Small intestine (tissue), 7 donors: ENCODE data around the gene FSTL1. TPM values are rescaled to one million over a fixed set of nuclear protein-coding genes. Genes with fewer than 3 reads are reported as not detected.
A peak's percentile ranks its signal among the peaks of the same experiment; 100 is the strongest.

Source experiments
- DNase-seq, 2 donors: peaks; one replicate each; pipeline versions ENCODE4 v3.0.0 to v3.0.0-alpha.2; 2013
- FAIRE-seq: peaks from 2 replicates; lab custom pipeline; 2012; peaks lifted over from hg19 to GRCh38; lab: Jason Lieb, UNC
- H3K27ac ChIP-seq, 3 donors: one replicate each; pipeline ENCODE4 v1.5.1; 2013; ENCODE audit warnings: low read length in 2 of 3, mild to moderate bottlenecking in 2 of 3, control low read depth in 1 of 3, inconsistent platforms in 1 of 3, low read depth in 1 of 3, moderate library complexity in 1 of 3
- H3K27me3 ChIP-seq, 3 donors: one replicate each; pipeline ENCODE4 v1.6.1; 2013; ENCODE audit warnings: low read length in 3 of 3, inconsistent platforms in 1 of 3; ENCODE audit not compliant: control insufficient read depth in 3 of 3, insufficient read depth in 3 of 3
- H3K36me3 ChIP-seq, 3 donors: one replicate each; pipeline ENCODE4 v1.6.1; 2013; ENCODE audit warnings: low read length in 3 of 3, inconsistent platforms in 1 of 3, low read depth in 1 of 3, mild to moderate bottlenecking in 1 of 3, moderate library complexity in 1 of 3; ENCODE audit not compliant: control insufficient read depth in 3 of 3, insufficient read depth in 2 of 3
- H3K4me1 ChIP-seq, 3 donors: one replicate each; pipeline ENCODE4 v1.6.1; 2013; ENCODE audit warnings: low read length in 2 of 3, inconsistent platforms in 1 of 3, low read depth in 1 of 3, mild to moderate bottlenecking in 1 of 3, moderate library complexity in 1 of 3; ENCODE audit not compliant: control insufficient read depth in 3 of 3, insufficient read depth in 2 of 3
- H3K4me3 ChIP-seq, 3 donors: one replicate each; pipeline ENCODE4 v1.5.1; 2013; ENCODE audit warnings: low read length in 3 of 3, control low read depth in 1 of 3, inconsistent platforms in 1 of 3, low read depth in 1 of 3, mild to moderate bottlenecking in 1 of 3, moderate library complexity in 1 of 3
- H3K9me3 ChIP-seq, 2 donors: one replicate each; pipeline ENCODE4 v1.6.1; 2013; ENCODE audit warnings: low read depth in 1 of 2, low read length in 1 of 2; ENCODE audit not compliant: control insufficient read depth in 2 of 2, insufficient read depth in 1 of 2
- WGBS, 3 donors: extraction: QIAGEN DNeasy Blood & Tissue Kit; methylation state at CpG; one replicate each; pipeline ENCODE4 v1.1.7; 2013; 5-methylcytosine and 5-hydroxymethylcytosine counted together
- polyA plus RNA-seq, 4 donors: library from polyadenylated mRNA; stranded (reverse) in 3 of 4; unstranded in 1 of 4; fragments of 200-250 nt in 3 of 4; fragments of 120-200 nt in 1 of 4; gene quantifications; one replicate each; pipeline versions ENCODE4 v1.2.1 to v1.2.3, GENCODE V29; 2013
- donor health status: healthy with polysubstance abuse.
- donor health status: control.
- donor health status: control.
- donor health status: Bipolar disorder and iron deficiency.
- donor health status: healthy.

Gene FSTL1
- polyA plus RNA-seq, 4 donors: 1.3 to 95.5 (median 46.4) TPM

DNA sequence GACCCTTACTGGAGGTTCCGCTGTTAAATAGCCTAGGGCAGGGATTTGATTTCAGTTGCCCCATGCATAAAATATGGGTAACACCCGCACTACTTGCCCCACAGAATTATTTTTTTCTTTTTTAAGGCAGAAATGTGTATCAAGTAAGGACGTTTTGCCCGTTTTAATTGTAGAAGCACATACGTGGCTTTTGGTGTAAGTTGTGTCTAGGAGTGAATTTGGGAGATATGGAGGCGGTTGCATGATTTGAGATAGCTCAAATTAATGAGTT lies 101.0 kb downstream of the FSTL1 start:
- Histone ChIP-seq H3K9me3 (no peaks in the 10 kb centered on the region), H3K4me3 (peak overlapping the region; percentile 67 to 88 (median 85)), H3K27me3 (no peaks in the 10 kb centered on the region), H3K4me1 (peaks cover 0 to 3% (median 0%) of the 10 kb centered on the region in 3 donors), H3K36me3 (no peaks in the 10 kb centered on the region), H3K27ac (peak overlapping the region in 2 of 3 donors; percentile 90 to 93)
- no peak for DNase-seq
- no peak for FAIRE-seq
- WGBS, 3 donors: 4 to 10% (median 9%) methylated on average over 6 of the region's 6 CpGs

DNA sequence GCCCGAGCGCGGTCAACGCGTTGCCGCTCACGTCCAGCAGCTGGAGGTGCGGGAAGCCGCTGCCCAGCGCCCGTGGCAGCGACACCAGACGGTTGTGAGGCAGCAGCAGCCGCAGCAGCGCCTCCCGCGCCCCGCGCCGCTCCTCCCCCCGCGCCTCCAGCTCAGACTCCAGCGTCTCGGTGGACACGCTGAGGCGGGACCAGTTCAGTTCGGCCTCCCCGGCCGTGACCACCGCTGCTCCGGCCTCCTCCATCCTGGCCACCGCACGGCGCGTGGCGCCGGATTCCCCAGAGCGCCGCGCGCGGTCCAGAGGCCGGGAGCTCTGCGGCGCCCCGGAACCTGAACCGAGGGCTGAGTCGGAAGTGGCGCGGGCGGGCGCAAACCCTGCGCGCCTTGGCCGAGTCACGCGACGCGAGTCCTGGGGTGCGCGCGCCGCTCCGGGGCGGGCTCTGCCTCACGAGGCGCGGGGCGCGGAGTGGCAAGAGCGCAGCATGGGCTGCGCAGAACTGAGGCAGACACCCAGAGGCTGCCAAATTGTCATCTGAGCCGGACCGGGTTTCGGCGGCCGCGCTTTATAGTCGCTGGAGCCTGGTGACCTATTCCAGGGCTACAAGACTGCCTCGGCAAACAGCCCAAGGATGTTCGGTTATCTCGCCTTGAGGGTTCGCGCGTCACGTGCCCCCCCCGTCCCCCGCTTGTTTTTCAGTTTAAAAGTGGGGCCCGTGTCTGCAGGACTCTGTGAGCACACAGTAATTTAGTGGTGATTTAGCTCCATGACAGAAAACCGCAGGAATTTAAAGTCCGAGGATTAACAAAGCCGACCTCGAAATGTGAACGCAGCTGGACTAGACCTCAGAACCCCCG lies 101.6 kb downstream of the FSTL1 start, which contains the start of gene LRRC58:
Gene LRRC58, minus strand, starts transcription at position 364 of the 864 bp plus-strand sequence. Its CDS starts 111 bp downstream, at position 253.
- H3K27me3 ChIP-seq: no peaks in the 10 kb centered on the region
- no peak for FAIRE-seq
- H3K4me1 ChIP-seq: peaks cover 0 to 3% (median 0%) of the 10 kb centered on the region in 3 donors
- H3K9me3 ChIP-seq: no peaks in the 10 kb centered on the region
- no peaks in the 10 kb centered on the region for H3K36me3 ChIP-seq
- H3K4me3 ChIP-seq: peak within 1 kb of the TSS; percentile 67 to 88 (median 85)
- DNase-seq: peak; percentile 91 to 98
- WGBS, 3 donors: 0 to 1% (median 0%) methylated on average over 77 to 95 of the region's 95 CpGs
- peak within 1 kb of the TSS; percentile 71 to 93 (median 90) for H3K27ac ChIP-seq

DNA sequence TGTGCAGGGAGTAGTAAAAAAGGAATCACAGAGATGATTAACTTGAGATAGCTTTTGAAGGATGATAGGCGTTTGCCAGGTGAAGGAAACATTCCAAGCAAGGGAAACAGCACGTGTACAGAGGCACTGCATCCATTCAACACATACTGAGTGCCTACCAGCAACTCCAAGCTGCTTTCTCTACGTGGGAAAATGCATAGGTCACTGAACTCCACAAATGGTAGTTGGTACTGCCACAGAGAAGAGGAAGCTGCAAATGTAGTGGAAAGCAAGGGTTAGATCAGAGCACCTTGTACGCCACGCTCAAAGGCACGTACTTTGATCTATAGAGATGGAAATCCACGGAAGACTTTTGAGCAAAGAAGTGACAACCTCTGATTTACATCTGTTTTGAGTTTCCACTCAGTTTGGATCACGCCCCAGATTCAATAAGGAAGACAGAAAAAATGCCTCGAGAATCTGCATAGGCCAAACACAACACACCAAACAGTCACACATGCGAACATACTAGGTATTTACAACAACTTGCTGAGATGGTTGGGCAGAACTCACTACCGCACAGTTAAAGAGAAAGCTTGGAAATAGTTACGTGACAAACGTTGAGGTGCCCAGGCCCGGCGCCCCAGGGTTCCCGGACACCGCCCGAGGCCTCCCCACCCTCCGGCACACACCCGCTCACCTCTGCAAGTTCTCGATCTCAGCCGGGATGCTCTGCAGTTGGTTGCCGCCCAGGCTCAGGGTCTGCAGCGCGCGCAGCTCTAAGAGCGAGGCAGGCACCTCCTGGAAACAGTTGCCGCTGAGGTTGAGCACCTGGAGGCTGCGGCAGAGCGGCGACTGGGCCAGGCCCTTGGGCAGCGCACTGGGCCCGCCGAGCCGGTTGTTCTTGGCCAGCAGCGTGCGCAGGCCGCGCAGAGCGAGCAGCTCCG lies 102.5 kb downstream of the FSTL1 start:
- H3K4me3 ChIP-seq: peak overlapping the region; percentile 67 to 88 (median 85)
- DNase-seq: peak in 1 of 2 donors; percentile 52
- H3K27me3 ChIP-seq: no peaks in the 10 kb centered on the region
- no peaks in the 10 kb centered on the region for H3K36me3 ChIP-seq
- H3K9me3 ChIP-seq: no peaks in the 10 kb centered on the region
- FAIRE-seq: no peak
- peak overlapping the region; percentile 71 to 93 (median 90) for H3K27ac ChIP-seq
- 0 to 2% (median 1%) methylated on average over 39 to 41 of the region's 41 CpGs for WGBS, 3 donors
- peaks cover 0 to 3% (median 0%) of the 10 kb centered on the region in 3 donors for H3K4me1 ChIP-seq

DNA sequence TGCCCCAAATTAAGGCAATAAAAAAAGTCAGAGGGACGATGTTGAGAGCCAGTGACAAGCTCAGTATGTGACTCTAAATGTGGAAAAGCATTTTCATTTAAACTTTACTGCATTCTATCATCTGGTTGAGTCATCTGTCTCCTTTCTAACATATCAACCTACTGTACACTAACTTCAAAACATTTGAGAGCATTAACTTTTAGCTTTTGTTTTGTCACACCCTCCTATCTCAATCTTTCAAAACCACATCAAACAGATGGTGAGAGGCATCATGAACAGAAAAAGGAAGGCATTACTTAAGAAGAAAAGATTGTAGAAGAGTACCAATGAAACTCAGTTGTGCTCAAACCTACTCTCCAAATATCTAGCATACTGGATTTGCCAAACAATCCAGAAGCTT lies 106.4 kb downstream of the FSTL1 start:
- peaks cover 0 to 4% of the 10 kb centered on the region in 2 donors for H3K9me3 ChIP-seq
- no peak for DNase-seq
- no peak overlapping the region for H3K27ac ChIP-seq
- peaks cover 0 to 15% (median 0%) of the 10 kb centered on the region in 3 donors for H3K36me3 ChIP-seq
- 17 to 39% (median 29%) methylated on average over 1 of the region's 1 CpG for WGBS, 3 donors
- no peak overlapping the region for H3K4me3 ChIP-seq
- peaks cover 0 to 3% (median 0%) of the 10 kb centered on the region in 3 donors for H3K4me1 ChIP-seq
- H3K27me3 ChIP-seq: no peaks in the 10 kb centered on the region
- FAIRE-seq: no peak

Other genes with a start within 250 kb of the FSTL1 start
- gene GPR156, start 165.8 kb downstream of the FSTL1 start, polyA plus RNA-seq: under 1 TPM in 2 of 4 donors, not detected in 2; 0.13 to 0.24 TPM
- gene LRRC58, start 101.6 kb downstream of the FSTL1 start, polyA plus RNA-seq: 10 to 100 TPM in 1 of 4 donors, 1 to 10 TPM in 3; 3.8 to 24.1 (median 6.8) TPM
- gene NDUFB4, start 145.3 kb upstream of the FSTL1 start, polyA plus RNA-seq: 100 to 1,000 TPM; 159 to 263 (median 251) TPM
- gene HGD, start 231.2 kb upstream of the FSTL1 start, polyA plus RNA-seq: 10 to 100 TPM; 14.4 to 71.8 (median 43.7) TPM